GM19238 (cell line): ENCODE measurements around the gene SERPINB6.
A peak's percentile ranks its signal among the peaks of the same experiment; 100 is the strongest.
"Not testable (repeated sequence)": the region's sequence is repeated elsewhere in the genome, so short reads cannot be mapped to it uniquely, and the experiment has no call there.

Source experiments
- DNase-seq: peaks from one replicate; pipeline ENCODE4 v3.0.0; 2011; ENCODE audit warnings: low spot score; ENCODE audit not compliant: insufficient read length

The SERPINB6 gene

GRCh38 chr6:2971420-2972218, at the start of gene SERPINB6:
TSS of gene SERPINB6 (minus strand) at chr6:2971567. CDS start at chr6:2959332, 12,235 bp downstream.
- peak; percentile 21 for DNase-seq

DNA sequence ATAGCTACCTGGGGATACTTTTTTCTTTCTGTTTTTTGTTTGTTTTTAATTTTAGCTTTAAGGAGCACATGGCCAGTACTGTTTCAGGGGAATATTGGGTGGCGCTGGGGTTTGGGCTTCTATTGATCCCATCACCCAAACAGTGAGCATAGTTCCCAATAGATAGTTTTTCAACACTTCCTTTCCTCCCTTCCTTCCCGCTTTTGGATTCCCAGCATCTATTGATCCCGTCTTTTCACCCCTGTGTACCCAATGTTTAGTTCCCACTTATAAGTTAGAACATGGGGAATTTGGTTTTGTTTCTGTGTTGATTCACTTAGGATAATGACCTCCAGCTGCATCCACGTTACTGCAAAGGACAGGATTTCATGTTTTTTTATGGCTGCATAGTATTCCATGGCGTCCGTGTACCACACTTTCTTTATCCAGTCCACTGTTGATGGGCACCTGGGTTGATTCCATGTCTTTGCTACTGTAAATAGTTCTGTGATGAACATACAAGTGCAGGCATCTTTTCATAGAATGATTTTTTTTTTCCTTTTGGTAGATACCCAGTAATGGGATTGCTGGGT, 48.5 kb upstream of the SERPINB6 start:
- no peak for DNase-seq

GRCh38 chr6:3019065-3019464, 47.7 kb upstream of the SERPINB6 start:
- no peak for DNase-seq

DNA sequence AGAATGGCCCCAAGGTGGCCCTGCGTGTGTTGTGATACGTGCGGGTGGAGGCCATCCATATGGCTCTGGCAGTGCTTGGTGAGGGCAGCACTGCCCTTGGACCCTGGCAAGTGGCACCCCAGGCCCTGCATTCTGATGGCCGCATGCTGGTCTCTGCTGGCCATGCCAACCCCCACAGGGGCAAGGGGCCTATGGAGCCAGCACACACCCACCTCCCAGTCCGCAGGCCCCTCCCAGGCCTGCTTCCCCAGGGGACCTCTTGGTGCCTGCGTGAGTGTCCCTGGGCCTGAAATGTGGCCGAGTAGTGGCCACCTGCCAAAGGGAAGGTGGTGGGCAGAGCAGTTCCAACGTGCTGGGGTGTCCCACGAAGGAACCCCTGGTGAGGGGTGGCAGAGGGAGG, 45.9 kb upstream of the SERPINB6 start:
- no peak for DNase-seq

GRCh38 chr6:3016473-3017280, 45.3 kb upstream of the SERPINB6 start:
- DNase-seq, result no peak

DNA sequence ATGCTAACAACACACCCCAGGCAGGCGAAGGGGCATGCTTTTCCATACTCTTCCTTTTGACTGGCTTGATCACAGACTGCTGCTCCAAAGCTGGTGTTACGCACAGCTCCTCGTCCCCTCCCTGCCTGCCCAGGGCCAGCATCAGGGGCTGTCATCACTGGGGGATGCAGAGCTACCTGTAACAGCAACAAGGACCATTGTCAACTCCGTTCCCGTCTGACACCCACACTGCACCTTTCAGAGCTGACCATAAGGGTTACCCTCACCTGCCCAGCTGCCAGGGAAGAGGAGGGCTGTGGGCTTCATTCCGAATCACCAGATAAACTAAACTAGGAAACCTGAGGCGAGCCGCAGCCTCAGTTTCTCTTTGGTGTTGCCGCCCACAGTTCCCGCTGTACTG, 43.8 kb upstream of the SERPINB6 start:
- DNase-seq, result no peak

DNA sequence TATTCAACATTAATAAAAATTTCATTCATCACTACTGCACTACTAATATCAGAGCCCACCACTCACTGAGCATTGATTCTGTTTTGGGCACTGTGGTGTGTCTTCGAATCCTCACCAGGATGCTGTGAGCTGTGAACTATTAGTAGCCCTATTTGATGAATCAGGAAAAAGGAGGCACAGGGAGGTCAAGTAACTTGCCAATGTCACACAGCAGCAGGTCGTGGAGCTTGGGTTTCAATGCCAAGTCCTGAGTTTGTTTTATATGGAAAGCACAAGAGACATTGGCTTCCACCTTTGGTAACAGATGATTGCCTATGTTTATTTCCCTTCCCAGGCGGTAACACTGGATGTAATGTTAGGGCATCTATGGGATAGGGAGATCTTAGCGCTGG, 43.3 kb upstream of the SERPINB6 start:
- no peak for DNase-seq

GRCh38 chr6:3013901-3014674, 42.7 kb upstream of the SERPINB6 start:
- no peak for DNase-seq

DNA sequence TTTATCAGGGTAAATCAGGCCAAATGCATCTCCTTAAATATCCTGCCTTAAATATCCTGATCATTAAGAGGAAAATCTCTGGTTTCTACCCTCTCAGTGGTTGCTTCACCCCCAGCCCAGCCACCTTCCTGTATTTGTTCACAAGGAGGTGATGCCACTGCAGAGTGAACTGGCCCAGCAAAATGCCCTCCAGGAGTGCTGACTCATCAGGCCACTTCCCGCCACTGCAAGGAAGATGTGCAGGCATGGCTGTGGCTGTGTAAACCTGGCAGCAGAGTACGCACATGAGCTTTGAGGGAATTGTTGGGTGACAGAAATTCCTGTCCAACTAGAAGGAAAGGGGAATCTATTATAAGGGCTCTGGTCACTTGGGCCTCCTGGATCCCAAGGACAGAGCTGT, 42.1 kb upstream of the SERPINB6 start:
- DNase-seq, result no peak

- no peak for DNase-seq
Observed at GRCh38 chr6:3011592-3011991, 40.2 kb upstream of the SERPINB6 start.

DNA sequence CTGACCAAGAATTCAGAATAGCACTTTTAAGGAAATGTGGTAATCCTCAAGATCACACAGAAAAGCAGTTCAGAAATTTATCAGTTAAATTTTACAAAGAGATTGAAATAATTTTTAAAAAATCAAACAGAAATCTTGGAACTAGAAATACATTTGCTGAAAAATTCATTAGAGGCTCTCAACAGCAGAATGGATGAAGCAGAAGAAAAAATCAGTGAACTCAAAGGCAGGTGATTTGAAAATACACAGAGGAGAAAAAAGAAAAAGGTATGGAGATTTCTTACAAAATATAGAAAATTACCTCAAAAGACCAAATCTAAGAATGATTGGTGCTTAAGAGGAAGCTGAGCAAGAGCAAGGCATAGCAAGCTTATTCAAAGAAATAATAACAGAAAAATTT, 39.8 kb upstream of the SERPINB6 start:
- DNase-seq, result no peak

DNA sequence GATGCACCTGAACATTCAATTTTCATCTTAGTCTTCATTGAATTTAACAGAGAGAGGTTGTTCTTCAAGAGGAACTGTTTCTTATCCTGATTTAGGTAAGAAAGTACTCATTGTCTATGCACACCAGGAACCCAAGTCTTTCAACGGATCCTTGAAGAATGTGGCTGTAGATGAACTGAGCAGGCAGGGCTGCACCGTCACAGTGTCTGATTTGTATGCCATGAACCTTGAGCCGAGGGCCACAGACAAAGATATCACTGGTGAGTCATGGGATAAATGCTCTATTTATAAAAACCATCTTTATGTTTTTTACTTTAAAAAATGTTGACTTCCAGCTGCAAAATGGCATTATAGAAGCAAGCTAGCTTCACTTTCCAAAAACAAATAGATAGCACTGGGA, 38.6 kb upstream of the SERPINB6 start:
- DNase-seq, result no peak

- not testable (repeated sequence) for DNase-seq
Observed at GRCh38 chr6:3008712-3009265, 37.4 kb upstream of the SERPINB6 start.

- DNase-seq, result no peak
Observed at GRCh38 chr6:3007571-3007970, 36.2 kb upstream of the SERPINB6 start.

- no peak for DNase-seq
Observed at GRCh38 chr6:3006476-3006875, 35.1 kb upstream of the SERPINB6 start.

DNA sequence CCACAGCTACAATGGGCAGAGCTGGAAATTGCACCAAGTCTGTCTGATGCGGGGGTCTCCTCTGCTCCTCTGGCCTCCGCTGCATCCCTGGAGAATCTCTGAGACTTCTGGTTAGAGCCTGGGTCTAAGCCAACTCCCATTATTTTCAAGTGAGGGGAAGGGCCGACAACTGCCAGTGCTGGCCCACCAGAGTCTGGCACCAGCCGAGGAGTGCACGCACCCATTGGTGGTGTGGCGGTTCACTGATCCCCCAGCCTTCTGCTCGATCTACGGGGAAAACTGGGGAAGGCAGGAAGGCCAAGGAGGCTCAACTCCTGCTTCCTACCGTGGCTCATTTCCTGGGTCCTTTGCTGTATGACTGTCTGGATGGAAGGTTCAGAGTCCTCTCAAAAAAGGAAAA, 34.5 kb upstream of the SERPINB6 start:
- DNase-seq, result no peak

- DNase-seq, result no peak
Observed at GRCh38 chr6:3005077-3005476, 33.7 kb upstream of the SERPINB6 start.

DNA sequence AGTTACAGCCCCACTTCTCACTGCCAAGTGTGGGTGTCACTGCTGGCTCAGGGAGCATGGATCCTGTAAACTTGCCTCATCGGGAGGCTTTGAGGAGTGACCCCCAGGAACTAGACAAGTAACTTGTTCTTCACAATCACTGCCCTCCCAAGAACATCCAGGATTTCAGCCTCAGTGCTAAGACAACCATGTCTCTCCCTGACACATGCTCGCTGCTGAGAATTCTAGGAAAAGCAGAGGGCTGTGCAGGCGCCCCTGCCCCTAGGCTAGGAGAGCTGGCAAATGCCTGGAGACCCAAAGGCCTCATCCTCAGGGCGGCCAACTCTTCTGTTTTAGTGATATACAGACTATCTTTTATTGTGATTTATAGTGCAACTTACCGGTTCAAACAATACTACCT, 31.9 kb upstream of the SERPINB6 start:
- not testable (repeated sequence) for DNase-seq

DNA sequence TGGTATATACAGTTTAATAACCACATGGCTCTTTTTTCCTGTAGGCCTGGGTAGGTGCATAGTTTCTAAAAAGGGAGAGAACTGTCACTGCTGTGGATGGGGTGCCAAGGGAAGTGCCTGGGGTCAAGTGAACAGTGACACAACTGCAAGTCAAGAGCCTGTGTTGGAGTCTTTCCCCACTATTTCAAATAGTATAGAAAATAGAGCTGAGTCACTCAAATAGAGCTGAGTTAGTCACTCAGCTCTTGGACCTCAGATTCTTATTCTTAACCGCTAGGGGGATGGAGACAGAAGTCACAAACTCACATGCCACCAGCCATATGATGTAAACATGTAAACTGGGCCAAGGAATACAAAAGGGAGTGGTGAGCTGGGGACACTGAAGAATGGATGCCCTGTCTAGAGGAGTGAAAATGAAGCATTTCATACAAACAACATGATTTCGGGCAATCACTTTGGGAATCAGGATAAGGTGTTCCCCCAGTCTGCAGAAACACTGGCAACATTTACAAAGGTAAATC, 30.5 kb upstream of the SERPINB6 start:
- DNase-seq, result peak; percentile 52

GRCh38 chr6:3001146-3001772, 29.9 kb upstream of the SERPINB6 start:
- no peak for DNase-seq
